Measurements from ENCODE around the gene CCDC177. TPM values are rescaled to one million over a fixed set of nuclear protein-coding genes. Genes with fewer than 3 reads are reported as not detected.
"Not testable (repeated sequence)": the region's sequence is repeated elsewhere in the genome, so short reads cannot be mapped to it uniquely, and the experiment has no call there.

CCDC177 gene
- total RNA-seq, 1 donor from 2014 or later: 4.5 TPM

DNA sequence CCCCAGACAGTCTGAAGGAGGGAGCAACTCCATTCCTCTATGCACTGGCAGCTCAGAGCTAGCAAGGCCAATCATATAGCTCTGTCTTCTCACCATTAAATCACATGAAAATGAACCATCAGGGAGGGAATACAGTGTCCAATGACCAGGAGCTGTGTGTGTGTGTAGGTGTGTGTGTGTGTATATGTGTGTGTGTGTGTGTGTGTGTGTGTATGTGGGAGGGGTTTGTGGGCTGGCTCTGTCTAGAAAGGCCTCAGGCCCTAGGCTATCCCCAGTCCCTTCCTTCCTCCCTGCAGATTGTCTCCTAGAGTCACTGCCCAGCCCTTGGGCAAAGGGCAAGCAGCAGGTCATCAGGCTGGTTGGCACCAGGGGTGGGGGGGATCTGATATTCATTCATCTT, 31.1 kb upstream of the CCDC177 start:
- FAIRE-seq (no peak), DNase-seq (ENCODE audit: low spot score in 2 of 2) (no peak)

DNA sequence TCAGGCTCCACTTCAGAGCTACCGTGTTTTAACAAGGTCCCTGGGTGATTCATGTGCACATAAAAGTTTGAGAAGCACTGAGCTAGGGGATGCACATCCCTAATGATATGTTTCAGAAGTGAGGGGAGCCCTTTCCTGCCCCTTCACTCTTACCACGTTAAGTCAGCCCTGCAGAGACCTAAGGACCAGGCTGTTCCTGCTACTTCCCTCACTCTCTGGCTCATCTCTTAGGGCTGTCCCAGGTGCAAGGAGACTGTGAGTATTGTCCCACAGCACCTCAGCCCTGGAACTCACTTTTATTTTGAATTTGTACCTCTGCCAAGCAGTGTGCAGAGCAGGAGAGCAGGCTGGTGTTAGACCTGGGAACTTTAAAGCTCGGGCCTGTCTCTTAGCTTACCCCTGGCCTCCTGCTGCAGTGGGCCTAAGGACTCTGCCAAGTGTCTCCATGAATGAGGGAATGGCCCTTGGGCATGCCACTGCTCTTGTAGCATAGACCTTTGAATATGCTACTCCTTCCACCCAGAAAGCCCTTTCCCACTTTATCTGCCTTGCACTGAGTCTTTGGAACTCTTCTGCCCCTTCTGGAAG, 25.7 kb upstream of the CCDC177 start:
- FAIRE-seq: no peak
- DNase-seq (ENCODE audit: low spot score in 2 of 2): no peak

DNA sequence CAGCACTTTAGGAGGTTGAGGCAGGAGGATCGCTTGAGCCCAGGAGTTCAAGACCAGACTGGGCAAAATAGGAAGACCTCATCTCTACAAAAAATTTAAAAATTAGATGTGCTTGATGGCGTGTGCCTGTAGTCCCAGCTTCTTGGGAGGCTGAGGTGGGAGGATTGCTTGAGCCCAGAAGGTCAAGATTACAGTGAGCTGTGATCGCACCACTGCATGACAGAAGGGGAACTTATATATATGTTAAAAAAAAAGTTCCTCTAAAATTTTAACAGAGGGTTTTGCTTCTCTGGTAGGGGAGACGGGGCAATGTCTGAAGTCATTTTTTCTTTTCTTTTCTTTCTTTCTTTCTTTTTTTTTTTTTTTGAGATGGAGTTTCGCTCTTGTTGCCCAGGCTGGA, 24.8 kb upstream of the CCDC177 start:
- not testable (repeated sequence) for DNase-seq (ENCODE audit: low spot score in 2 of 2); FAIRE-seq

DNA sequence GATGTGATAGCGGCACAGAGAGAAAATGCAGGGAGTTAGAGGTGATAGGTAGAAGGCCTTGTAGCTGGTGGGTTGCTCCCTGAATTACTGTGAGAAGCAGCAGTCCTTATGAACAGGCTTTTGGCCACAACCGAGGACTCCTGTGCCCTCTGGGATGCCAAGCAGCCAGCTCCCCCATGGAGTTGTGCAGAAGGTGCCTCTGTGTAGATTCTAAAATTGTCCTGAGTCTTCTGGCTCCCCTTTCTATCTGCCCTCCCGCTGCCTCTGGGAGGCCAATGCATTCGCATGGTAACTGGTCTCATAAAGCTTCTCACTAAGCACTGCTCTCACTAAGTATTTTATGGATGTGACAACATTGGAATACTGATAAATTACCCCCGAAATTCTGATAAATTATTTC, 20.7 kb upstream of the CCDC177 start:
- FAIRE-seq: no peak
- no peak for DNase-seq (ENCODE audit: low spot score in 2 of 2)

DNA sequence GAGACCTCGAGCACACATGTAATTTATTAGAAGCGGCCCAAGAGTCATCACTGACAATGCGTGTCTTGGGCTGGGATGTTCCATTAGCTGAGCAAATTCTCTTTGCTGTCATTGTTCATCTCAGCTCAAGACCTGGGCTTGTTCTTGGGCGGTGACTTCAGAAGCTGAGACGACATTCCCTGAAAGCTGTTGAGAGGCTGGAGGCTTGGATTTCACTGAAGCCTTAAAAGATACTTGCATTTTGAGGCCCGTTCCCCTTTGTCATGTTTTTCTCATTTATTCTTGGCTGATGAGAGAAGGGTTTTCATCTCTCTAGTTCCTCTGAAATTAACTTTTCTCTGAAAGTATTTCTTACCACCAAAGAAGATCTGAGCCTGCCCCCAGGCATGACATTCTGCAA, 20.2 kb upstream of the CCDC177 start:
- DNase-seq (ENCODE audit: low spot score in 2 of 2) (no peak), FAIRE-seq (no peak)

DNA sequence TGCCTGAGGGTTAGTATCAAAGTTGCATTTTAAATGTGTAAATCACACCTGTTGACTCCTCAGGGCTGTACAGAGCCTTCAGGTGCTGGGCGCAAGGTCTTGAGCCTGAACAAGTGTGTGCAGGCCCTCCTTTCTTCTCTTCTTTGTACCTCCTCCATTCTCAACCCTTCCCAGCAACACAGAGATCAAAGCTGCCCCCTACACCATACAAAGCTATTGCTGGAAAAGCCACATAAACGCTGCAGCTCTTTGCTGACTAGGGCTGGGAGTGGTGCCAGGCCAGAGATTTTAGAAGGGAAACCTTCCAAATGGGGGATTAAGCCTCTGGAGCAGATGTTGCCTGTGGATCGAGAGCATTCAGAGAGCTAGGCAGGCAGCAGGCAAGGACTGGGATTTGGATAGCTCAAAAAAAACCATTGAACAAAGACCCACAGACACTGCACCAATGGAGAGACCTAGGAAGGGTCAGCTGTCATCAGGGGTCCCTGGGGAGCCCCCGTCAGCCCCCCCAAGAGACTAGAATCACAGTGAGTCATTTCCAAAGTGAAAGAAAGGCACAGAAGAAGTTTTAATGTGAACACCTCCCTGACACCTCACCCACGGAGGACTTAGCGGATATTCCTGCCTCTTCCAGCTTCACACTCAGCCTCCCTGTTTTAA, 18.5 kb upstream of the CCDC177 start:
- FAIRE-seq (no peak), DNase-seq (ENCODE audit: low spot score in 2 of 2) (no peak)

DNA sequence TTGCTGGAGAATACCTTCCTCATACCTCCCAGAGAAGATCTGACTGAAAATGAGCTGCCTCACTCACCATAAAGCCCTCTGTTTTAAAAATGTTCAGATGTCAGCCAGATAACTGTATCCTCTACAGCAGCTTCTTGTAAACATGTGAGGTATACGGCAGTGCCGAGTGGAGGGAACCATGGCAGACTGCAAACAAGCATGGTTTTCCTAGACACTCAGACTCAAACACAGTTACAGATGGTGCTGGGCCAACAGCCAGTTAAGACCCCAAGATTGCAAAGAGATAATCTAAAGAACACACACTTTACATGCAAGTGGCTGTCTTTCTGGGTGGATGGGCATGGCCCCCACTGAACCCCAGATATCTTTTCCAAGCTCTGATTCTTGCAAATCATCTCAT, 16.6 kb upstream of the CCDC177 start:
- DNase-seq (ENCODE audit: low spot score in 2 of 2) (no peak), FAIRE-seq (no peak)

DNA sequence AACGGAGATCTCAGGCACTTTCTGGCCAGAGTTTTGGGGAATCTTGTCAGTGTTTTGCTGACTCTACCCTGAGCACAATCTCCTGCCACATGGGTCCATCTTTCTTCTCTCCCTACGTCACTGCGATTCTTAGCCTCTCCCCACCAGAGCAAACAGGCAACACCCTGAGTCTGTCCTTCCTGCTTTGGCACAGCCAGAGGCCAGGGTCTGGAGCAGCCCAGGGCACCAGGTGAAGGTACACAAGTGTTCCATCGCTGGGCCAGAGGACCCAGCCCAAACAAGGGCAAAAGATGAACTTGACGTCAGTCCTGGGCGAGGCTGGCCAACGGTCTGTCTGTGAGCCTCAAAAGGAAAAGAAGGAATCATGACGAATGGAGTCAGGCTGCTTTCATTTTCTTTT, 12.7 kb upstream of the CCDC177 start:
- FAIRE-seq (no peak), DNase-seq (ENCODE audit: low spot score in 2 of 2) (no peak)

DNA sequence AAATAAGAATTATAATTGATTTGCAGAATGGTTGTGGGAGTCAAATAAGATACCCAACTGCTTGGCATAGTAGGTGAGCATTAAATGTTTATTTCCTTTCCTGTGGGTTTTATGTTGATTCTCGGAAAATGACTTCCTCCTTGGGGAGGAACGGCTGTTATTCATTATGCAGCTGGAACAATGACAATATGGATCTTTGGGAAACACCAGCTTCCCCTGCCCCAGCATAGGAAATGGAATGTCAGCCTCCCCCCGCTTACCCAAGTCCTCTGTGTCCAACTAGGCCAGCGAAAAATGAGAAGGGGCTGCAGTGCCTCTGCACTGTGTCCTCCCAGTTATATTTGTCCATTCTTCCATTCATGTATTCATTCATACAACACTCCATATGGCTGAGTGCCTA, 11.7 kb upstream of the CCDC177 start:
- DNase-seq (ENCODE audit: low spot score in 2 of 2): no peak
- FAIRE-seq: no peak

DNA sequence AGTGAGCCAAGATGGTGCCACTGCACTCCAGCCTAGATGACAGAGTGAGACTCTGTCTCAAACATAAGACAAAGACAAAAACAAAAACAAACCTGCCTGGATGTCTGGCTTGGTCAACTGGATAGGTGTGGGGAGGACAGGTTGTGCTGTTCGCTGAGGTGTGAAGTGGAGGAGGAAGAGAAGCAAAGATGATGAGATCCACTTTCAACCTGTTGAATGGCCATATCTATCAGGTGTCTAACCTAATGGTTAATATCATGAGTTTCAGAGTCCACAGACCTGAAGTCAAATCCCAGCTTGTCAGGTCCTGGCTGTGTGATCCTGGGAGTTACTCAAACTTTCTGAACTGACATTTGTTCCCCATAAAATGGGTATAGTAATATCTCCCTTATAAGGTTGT, 9.7 kb upstream of the CCDC177 start:
- DNase-seq (ENCODE audit: low spot score in 2 of 2) (no peak), FAIRE-seq (no peak)

DNA sequence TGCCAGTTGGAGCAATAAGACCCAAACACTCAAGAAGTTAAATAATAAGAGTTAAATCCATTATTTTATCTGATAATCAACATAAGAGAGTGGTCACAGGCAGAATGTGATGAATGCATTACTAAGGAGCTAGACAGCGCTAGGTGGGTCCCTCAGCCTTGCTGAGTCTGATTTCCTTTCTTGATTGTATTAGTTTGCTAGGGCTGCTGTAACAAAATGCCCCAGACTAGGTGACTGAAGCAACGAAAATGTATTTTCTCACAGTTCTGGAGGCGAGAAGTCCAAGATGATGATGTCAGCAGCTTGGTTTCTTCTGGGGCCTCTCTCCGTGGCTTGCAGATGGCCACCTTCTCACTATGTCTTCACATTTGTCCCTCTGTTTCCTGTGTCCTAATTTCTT, 8.2 kb upstream of the CCDC177 start:
- no peak for DNase-seq (ENCODE audit: low spot score in 2 of 2)
- no peak for FAIRE-seq

DNA sequence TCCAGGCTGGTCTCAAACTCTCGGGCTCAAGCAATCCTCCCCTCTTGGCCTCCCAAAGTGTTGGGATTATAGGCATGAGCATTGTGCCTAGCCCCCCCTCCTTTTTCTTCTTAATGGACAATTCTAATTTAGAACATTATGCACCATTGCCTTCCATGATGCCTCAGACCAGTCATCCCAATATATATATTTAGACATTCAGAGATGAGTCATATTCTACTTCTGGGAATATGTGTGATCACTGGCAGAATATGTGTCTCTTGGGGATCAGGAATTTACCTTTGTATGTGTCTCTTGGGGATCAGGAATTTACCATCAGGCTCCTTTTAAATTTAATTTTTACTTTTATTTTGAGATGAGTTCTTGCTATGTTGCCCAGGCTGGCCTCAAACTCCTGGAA, 7.5 kb upstream of the CCDC177 start:
- no peak for DNase-seq (ENCODE audit: low spot score in 2 of 2)
- no peak for FAIRE-seq

DNA sequence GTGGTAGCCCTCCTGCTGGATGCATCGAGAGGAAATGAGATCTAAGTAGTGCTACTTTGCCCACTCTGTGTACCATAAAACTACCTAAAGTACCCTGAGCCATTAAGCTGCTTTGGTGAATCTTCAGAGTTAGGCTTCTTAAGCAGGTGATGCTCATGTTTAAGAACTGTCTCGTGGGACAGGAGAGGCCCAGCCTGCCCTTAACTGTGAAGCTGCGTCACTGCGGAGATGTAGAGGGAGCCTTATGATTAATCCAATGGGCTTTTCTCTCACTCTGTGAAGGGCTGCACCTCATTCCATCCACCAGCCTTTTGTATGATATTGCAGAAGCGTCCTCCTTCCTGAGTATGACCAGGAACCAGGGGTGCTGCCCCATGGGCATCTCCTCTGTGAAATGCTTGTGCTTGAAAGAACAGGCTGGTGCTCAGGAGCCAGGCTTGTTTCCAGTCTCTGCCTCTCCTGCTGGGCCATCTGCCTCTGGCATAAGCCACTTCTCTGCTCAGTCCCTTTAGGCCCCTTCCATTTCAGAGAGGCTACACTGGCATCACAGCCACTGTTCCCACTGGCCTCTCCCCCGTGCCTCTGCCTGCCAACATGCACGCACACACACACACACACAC, 6.8 kb upstream of the CCDC177 start:
- no peak for FAIRE-seq

DNA sequence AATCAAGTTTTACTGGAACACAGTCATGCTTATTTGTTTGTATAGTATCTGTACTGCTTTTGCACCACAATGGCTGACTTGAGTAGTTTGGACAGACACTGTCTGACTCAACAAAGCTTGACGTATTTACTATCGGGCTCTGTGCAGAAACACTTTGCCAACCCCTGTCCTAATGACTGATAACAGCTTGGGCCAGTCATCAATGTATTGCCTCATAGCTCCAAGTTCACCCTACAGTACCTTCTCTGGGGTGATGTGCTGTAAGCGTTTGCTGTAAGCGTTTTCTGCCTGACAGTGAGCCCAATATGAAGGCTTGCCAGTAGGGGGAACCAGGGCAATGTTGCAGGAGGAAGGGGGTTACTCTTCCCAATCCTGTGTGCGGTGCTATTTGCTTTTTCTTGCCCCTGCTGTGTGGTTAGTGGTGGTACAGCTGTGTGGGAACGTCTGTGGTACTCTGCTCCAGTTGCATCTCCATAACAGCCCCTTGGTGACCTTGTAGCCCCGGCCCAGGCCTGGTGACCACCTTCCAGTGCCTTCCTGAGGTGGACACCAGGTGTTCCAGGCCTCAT, 5.4 kb upstream of the CCDC177 start:
- FAIRE-seq: no peak
- no peak for DNase-seq (ENCODE audit: low spot score in 2 of 2)

More for the DNA sequence above, 6.8 kb upstream of the CCDC177 start:
- DNase-seq (ENCODE audit: low spot score in 2 of 2): no peak

DNA sequence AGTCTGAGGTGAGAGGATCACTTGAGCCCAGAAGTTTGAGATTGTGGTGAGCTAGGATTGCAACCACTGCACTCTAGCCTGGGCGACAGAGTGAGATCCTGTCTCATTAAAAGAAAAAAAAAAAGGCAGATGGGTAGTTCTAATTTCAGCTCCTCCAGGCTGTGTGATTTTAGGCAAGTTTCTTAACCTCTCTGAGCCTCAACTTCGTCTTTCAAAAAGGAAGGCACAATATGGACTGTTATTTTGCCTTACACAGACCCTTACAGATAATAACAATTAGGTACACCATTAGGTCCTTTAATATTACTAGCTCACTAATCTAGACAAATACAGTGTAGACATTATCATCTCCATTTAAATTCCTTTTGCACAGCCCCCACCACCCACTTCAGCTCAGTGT, 4.8 kb upstream of the CCDC177 start:
- FAIRE-seq (no peak), DNase-seq (ENCODE audit: low spot score in 2 of 2) (no peak)

DNA sequence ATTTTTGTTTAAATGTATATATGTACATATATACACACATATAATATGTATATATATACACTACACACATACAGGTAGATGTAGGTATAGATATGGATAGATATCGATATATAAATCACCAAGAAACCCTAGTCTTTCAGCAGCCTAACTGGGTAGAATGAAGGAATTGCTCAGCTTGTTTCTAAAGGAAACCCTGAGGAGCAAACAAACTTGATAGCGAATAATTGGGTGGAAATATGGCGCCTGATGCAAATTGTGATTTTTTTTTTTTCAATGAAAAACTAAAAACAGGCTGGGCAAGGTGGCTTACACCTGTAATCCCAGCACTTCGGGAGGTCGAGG, 254 bp upstream of the CCDC177 start:
- DNase-seq (ENCODE audit: low spot score in 2 of 2): no peak
- no peak for FAIRE-seq

DNA sequence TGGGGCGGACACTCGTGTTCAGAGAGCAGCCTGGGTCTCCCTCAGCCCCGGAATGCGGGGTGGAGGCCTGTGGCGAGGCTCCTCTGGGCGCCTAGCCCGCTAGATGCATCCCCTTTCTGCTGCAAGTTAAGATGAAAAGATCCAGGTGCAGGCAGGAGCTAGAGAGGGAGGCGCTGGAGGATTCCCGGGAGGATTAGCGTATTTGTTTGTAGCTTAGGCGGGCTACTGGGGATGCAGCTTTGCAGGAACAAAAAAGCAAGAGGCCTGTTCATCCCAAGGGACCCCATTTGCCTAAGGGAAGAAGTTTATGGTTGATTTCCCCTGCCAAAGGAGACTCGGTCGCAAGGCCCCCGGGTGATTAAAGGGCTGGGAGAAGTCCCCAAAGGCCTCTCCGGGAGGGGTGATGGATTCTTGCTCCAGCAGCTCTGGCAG, 824 bp downstream of the CCDC177 start:
- DNase-seq (ENCODE audit: low spot score in 2 of 2) (peak; percentile 32 to 59), FAIRE-seq (no peak)

DNA sequence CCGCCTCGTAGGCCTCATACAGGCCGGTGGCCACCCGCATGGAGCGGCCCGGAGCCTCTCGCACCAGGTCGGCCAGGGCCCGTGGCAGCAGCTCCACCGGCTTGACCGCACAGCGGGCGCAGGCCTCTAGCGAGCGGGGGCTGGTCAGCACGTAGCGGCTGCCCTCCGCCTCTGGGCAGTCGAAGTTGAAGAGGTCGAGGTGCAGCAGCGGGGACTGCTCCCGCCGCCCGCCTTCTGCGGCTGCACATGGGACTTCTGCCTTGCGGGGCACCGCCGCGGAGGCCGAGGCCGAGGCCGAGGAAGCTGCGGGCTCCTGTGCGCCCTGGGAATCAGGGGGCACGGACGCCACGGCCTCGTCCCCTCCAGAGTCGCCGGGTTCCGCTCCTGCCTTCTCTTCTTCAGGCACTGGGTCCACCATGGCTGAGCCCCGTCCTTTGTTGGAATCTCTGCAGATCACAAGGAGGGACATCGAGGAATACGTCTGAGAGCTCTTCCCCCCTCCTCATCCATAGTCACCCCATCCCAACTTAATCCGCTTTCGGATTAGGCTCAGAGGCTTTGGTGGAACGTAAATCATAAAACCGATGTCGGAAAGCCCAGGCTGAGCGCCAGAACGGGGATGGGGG, 1.4 kb downstream of the CCDC177 start:
- FAIRE-seq (no peak), DNase-seq (ENCODE audit: low spot score in 2 of 2) (no peak)

DNA sequence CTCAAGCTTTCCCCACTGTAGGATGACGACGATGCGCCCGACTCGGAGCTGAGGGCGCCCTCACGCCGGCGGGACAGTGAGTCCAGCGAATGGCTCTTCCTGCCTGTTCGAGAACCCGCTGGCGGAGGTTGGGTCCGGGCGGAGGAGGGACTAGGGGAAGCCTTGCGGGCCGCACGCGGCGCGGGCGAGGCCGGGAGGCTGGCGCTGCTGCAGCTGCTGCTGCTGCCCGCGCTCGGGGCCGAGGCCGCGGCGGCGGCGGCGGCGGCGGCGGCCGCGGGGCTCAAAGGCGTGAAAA, 1.9 kb downstream of the CCDC177 start:
- no peak for FAIRE-seq
- no peak for DNase-seq (ENCODE audit: low spot score in 2 of 2)

DNA sequence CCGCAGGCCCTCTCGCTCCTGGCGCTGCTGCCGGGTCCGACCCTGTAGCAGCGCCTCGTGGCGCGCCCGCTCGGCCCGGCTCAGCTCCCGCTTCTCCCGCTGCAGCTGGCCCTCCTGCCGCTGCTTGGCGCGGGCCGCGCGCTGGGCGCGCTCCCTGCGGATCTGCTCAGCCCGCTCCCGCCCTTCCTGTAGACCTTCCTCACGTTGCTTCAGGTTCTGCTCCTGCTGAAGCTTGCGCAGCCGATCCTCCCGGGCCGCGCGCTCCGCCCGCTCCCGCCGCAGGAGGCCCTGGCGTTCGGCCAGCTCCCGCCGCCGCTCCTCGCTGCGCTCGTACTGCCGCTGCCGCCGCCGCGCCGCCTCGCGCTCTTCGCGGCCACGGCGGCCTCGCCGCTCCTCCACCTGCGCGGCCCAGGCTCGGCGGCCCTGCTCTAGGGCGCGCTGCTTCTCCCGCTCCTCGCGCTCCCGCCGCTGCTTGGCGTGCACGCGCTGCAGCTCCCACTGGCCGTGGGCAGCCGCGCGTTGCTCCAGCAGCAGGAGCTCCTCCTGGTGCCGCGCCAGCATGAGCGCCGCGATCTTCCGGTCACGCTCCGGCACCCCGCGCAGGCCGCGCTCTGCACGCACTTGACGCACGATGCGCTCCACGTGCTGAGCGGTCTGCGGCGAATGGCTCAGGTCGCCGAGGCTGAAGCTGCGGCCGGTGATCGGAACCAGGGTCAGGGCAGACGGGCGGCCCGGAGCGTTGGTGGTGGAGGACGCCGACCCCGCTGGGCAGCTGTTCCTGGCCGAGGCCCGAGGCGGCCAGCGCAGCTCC, 2.4 kb downstream of the CCDC177 start:
- FAIRE-seq (no peak), DNase-seq (ENCODE audit: low spot score in 2 of 2) (no peak)

DNA sequence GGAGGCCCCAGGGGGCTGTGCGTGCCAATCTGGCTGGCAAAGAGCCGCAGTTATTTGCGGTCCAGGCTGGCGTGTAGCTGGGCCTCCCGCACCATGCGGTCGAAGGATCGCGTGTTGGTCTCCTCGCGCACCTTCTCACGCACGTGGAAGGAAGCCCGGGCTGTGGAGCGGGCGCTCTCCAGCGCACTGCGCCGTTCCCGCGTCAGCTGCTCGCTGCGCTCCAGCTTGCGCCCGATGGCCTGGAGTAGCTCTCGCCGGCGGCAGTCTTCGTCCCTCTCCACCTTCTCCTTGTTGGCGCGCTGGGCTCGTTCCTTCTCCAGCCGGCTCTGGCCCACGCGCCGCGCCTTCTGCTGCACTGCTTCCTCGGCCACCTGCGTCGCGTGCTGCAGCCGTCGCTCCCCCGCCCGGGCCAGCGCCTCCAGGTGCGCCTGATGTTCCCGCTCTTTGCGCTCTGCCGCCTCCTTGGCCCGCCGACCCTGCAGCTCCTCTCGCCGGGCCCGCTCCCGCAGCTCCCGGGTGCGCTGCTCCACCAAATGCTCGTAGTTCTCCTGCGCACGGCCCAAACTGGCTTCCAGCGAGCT, 3.1 kb downstream of the CCDC177 start:
- FAIRE-seq (no peak), DNase-seq (ENCODE audit: low spot score in 2 of 2) (no peak)

Data from frontal cortex (tissue), 4 donors.